DOHH2 (cell line): Measurements from ENCODE around the gene CCDC152.

Experiments
- H3F3A ChIP-seq: fragments of 200-600 bp; sonication (generic), shearing (Covaris generic); 2 replicates; pipeline ENCODE4 v1.6.0; 2016; ENCODE audit warnings: antibody characterized with exemption, mild to moderate bottlenecking; ENCODE audit not compliant: control insufficient read depth, insufficient read depth
- H3K27ac ChIP-seq: fragments of 200-600 bp; sonication (generic); 2 replicates; pipeline ENCODE4 v1.5.1; 2014; ENCODE audit warnings: low read depth, mild to moderate bottlenecking, low read length, moderate library complexity
- H3K27me3 ChIP-seq: fragments of 200-600 bp; sonication (generic); 2 replicates; pipeline ENCODE4 v1.6.1; 2014; ENCODE audit warnings: mild to moderate bottlenecking, low read length, mixed read lengths; ENCODE audit not compliant: control insufficient read depth
- H3K36me3 ChIP-seq: fragments of 200-600 bp; sonication (generic); 2 replicates; pipeline ENCODE4 v1.6.1; 2014; ENCODE audit warnings: mild to moderate bottlenecking, low read length, moderate library complexity, mixed read lengths; ENCODE audit not compliant: control insufficient read depth
- H3K4me1 ChIP-seq: fragments of 200-600 bp; sonication (generic); 2 replicates; pipeline ENCODE4 v1.6.1; 2014; ENCODE audit warnings: mild to moderate bottlenecking, low read length, mixed read lengths; ENCODE audit not compliant: control insufficient read depth
- H3K4me2 ChIP-seq: fragments of 200-600 bp; sonication (generic); 2 replicates; pipeline ENCODE4 v1.6.0; 2014; ENCODE audit warnings: mild to moderate bottlenecking, low read length, moderate library complexity
- H3K4me3 ChIP-seq: fragments of 200-600 bp; sonication (generic); 2 replicates; pipeline ENCODE4 v1.5.1; 2014; ENCODE audit warnings: mild to moderate bottlenecking, low read length, mixed read lengths
- H3K79me2 ChIP-seq: fragments of 200-600 bp; sonication (generic); 2 replicates; pipeline ENCODE4 v1.6.1; 2014; ENCODE audit warnings: mild to moderate bottlenecking, low read length, mixed read lengths; ENCODE audit not compliant: control insufficient read depth
- H3K9me2 ChIP-seq: fragments of 200-600 bp; sonication (generic); replicated peaks from 2 replicates; pipeline ENCODE4 v1.6.1; 2014; ENCODE audit warnings: mild to moderate bottlenecking, low read length, mixed read lengths; ENCODE audit not compliant: control insufficient read depth
- H3K9me3 ChIP-seq: fragments of 200-600 bp; sonication (generic); 2 replicates; pipeline ENCODE4 v1.6.1; 2014; ENCODE audit warnings: antibody characterized with exemption, low read length, mixed read lengths; ENCODE audit not compliant: control insufficient read depth, insufficient read depth
- H4K20me1 ChIP-seq: fragments of 200-600 bp; sonication (generic); 2 replicates; pipeline ENCODE4 v1.6.0; 2014; ENCODE audit warnings: low read depth, mild to moderate bottlenecking, antibody characterized with exemption, low read length, moderate library complexity; ENCODE audit not compliant: control insufficient read depth, insufficient read depth
- EZH2phosphoT487 ChIP-seq: fragments of 200-600 bp; sonication (generic); IDR thresholded peaks from 2 replicates; pipeline ENCODE4 v1.6.1; 2017; ENCODE audit warnings: borderline replicate concordance, mild to moderate bottlenecking, antibody characterized with exemption, low read length, moderate library complexity, mixed read lengths
- TF ChIP-seq, protein P1 (sequence below): fragments of 200-600 bp; sonication (generic); IDR thresholded peaks from one replicate; pipeline ENCODE4 v1.5.1; 2014; ENCODE audit warnings: antibody characterized with exemption, mild to moderate bottlenecking, low read depth, low read length; ENCODE audit not compliant: poor library complexity, severe bottlenecking

Gene CCDC152

GRCh38 chr5:42836070-42836769 lies 79.6 kb downstream of the CCDC152 start:
- H3K4me2 ChIP-seq = no peak overlapping the region
- H3K9me3 ChIP-seq = no peaks in the 10 kb centered on the region
- H3K79me2 ChIP-seq = no peaks in the 10 kb centered on the region
- H4K20me1 ChIP-seq = no peaks in the 10 kb centered on the region
- H3K27me3 ChIP-seq = no peaks in the 10 kb centered on the region; the same call in 1 of the 2 replicates
- H3K4me1 ChIP-seq = no peaks in the 10 kb centered on the region
- no peaks in the 10 kb centered on the region for H3K9me2 ChIP-seq
- H3K27ac ChIP-seq = no peak overlapping the region
- H3K36me3 ChIP-seq = no peaks in the 10 kb centered on the region
- H3K4me3 ChIP-seq = no peak overlapping the region
- TF ChIP-seq, protein P1, sequence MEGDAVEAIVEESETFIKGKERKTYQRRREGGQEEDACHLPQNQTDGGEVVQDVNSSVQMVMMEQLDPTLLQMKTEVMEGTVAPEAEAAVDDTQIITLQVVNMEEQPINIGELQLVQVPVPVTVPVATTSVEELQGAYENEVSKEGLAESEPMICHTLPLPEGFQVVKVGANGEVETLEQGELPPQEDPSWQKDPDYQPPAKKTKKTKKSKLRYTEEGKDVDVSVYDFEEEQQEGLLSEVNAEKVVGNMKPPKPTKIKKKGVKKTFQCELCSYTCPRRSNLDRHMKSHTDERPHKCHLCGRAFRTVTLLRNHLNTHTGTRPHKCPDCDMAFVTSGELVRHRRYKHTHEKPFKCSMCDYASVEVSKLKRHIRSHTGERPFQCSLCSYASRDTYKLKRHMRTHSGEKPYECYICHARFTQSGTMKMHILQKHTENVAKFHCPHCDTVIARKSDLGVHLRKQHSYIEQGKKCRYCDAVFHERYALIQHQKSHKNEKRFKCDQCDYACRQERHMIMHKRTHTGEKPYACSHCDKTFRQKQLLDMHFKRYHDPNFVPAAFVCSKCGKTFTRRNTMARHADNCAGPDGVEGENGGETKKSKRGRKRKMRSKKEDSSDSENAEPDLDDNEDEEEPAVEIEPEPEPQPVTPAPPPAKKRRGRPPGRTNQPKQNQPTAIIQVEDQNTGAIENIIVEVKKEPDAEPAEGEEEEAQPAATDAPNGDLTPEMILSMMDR = no peak
- no peak for TF ChIP-seq EZH2phosphoT487
- H3F3A ChIP-seq = no peaks in the 10 kb centered on the region

DNA sequence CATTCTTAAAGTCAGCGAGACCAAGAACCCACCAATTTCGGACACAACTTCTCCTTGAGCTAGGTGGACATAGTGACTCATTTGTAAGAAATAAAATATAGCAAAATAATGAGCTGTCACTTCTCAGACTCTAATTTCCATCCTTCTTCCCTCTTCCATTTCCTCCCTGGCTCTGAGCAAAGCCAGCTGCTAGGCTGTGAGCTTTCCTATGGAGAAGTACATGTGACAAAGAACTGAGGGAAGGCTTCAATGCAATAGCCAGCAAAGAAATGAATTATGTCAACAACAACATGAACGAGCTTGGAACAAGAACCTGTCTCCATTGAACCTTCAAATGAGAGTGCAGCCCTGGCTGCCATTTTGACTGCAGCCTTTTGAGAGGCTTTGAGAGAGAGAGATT lies 81.0 kb downstream of the CCDC152 start:
- no peaks in the 10 kb centered on the region for H3K79me2 ChIP-seq
- no peaks in the 10 kb centered on the region; the same call in 1 of the 2 replicates for H3K27me3 ChIP-seq
- no peaks in the 10 kb centered on the region for H3K9me2 ChIP-seq
- H3F3A ChIP-seq = no peaks in the 10 kb centered on the region
- H3K4me3 ChIP-seq = no peak overlapping the region
- H3K9me3 ChIP-seq = no peaks in the 10 kb centered on the region
- H3K4me1 ChIP-seq = no peaks in the 10 kb centered on the region
- no peak overlapping the region for H3K4me2 ChIP-seq
- TF ChIP-seq, protein P1 = no peak
- no peak for TF ChIP-seq EZH2phosphoT487
- no peak overlapping the region for H3K27ac ChIP-seq
- no peaks in the 10 kb centered on the region for H4K20me1 ChIP-seq
- H3K36me3 ChIP-seq = no peaks in the 10 kb centered on the region

- no peak overlapping the region for H3K4me2 ChIP-seq
- H3K27ac ChIP-seq = no peak overlapping the region
- TF ChIP-seq, protein P1 = no peak
- TF ChIP-seq EZH2phosphoT487 = no peak
- no peaks in the 10 kb centered on the region for H3K9me3 ChIP-seq
- no peaks in the 10 kb centered on the region for H4K20me1 ChIP-seq
- no peaks in the 10 kb centered on the region for H3F3A ChIP-seq
- no peaks in the 10 kb centered on the region; the same call in 1 of the 2 replicates for H3K27me3 ChIP-seq
- no peak overlapping the region for H3K4me3 ChIP-seq
- H3K36me3 ChIP-seq = no peaks in the 10 kb centered on the region
- H3K79me2 ChIP-seq = no peaks in the 10 kb centered on the region
- no peaks in the 10 kb centered on the region for H3K9me2 ChIP-seq
- no peaks in the 10 kb centered on the region for H3K4me1 ChIP-seq
Measured at GRCh38 chr5:42839196-42839595, 82.6 kb downstream of the CCDC152 start.
